AG09309 (cell line): Measurements from ENCODE around the gene DSG3.

Experiments
- DNase-seq: peaks from one replicate; pipeline ENCODE4 v3.0.0-alpha.2; 2010; ENCODE audit warnings: low read depth
- H3K4me3 ChIP-seq: 2 replicates; pipeline ENCODE4 v1.5.1; 2011; ENCODE audit warnings: mild to moderate bottlenecking, low read depth, low read length, moderate library complexity; ENCODE audit not compliant: control insufficient read depth
- CTCF ChIP-seq: IDR thresholded peaks from 2 replicates; pipeline ENCODE4 v1.5.1; 2011; ENCODE audit warnings: mild to moderate bottlenecking, low read depth, low read length, inconsistent platforms; ENCODE audit not compliant: insufficient read depth, control insufficient read depth; ENCODE audit errors: missing control alignments

DSG3 gene

GRCh38 chr18:31486165-31486564 lies 38.6 kb downstream of the DSG3 start:
- DNase-seq: no peak
- TF ChIP-seq CTCF: no peak

GRCh38 chr18:31487246-31488015 lies 39.9 kb downstream of the DSG3 start:
- DNase-seq: peak; percentile 7
- no peak for TF ChIP-seq CTCF

More at GRCh38 chr18:31486165-31486564, 38.6 kb downstream of the DSG3 start:
- no peak overlapping the region for H3K4me3 ChIP-seq

GRCh38 chr18:31489311-31489710 lies 41.8 kb downstream of the DSG3 start:
- no peak for TF ChIP-seq CTCF
- DNase-seq: no peak
- H3K4me3 ChIP-seq: no peak overlapping the region

More at GRCh38 chr18:31487246-31488015, 39.9 kb downstream of the DSG3 start:
- H3K4me3 ChIP-seq: no peak overlapping the region

GRCh38 chr18:31490387-31490786 lies 42.8 kb downstream of the DSG3 start:
- no peak overlapping the region for H3K4me3 ChIP-seq
- DNase-seq: no peak
- TF ChIP-seq CTCF: no peak

- H3K4me3 ChIP-seq: no peak overlapping the region
- TF ChIP-seq CTCF: no peak
- no peak for DNase-seq
Measured at GRCh38 chr18:31490833-31491232, 43.3 kb downstream of the DSG3 start.

GRCh38 chr18:31491586-31491985 lies 44.0 kb downstream of the DSG3 start:
- no peak overlapping the region for H3K4me3 ChIP-seq
- TF ChIP-seq CTCF: no peak
- no peak for DNase-seq
